Astrocyte of the cerebellum (primary cell): ENCODE measurements around the gene CES3.

ENCODE experiments used
- DNase-seq: peaks from one replicate; pipeline ENCODE4 v3.0.0-alpha.2; 2011; ENCODE audit warnings: low read depth
- H3K4me3 ChIP-seq: 2 replicates; pipeline ENCODE4 v1.5.1; 2011; ENCODE audit warnings: mild to moderate bottlenecking, low read depth, low read length, moderate library complexity
- CTCF ChIP-seq: IDR thresholded peaks from 2 replicates; pipeline ENCODE4 v1.5.1; 2012; ENCODE audit warnings: low read length, low read depth, moderate library complexity, mild to moderate bottlenecking; ENCODE audit errors: missing control alignments
- in situ Hi-C: cut with HindIII; loops from 2 replicates; pipeline ENCODE4 v1.10.0; 2017; ENCODE audit warnings: low sequenced_read_pairs

CES3 gene

DNA sequence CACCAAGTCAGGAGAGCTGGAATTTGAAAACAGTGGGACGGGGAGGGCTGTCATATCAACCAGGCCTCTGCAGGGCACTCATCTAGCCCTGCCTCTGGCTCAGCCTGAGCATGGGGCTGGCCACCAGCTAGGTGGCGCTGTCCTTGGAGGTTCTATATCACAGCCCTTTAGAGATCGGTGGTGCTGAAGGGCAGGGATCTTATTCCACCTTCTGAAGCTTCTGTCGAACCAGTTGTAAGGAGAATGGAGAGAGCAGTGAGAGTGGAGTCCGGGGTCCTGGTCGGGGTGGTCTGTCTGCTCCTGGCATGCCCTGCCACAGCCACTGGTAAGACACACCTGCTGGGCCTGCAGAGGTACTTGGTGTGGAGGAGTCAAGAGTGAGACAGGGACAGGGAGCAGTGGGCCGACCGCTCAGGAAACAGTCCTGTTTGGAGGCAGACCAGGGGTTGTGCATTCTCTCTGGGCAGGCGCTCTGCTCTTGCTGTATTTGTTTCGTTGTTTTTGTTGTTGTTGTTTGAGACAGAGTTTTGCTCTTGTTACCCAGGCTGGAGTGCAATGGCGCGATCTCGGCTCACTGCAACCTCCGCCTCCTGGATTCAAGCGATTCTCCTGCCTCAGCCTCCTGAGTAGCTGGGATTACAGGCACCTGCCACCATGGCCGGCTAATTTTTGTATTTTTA, at the start of gene CES3:
CES3 (plus strand) TSS at position 202 of the 680 bp plus-strand sequence; CDS start at position 244, 42 bp downstream.
- no peak within 1 kb of the TSS for H3K4me3 ChIP-seq
- peak; percentile 82 for TF ChIP-seq CTCF
- in situ Hi-C loops, result no loop called here
- peak; percentile 32 for DNase-seq

DNA sequence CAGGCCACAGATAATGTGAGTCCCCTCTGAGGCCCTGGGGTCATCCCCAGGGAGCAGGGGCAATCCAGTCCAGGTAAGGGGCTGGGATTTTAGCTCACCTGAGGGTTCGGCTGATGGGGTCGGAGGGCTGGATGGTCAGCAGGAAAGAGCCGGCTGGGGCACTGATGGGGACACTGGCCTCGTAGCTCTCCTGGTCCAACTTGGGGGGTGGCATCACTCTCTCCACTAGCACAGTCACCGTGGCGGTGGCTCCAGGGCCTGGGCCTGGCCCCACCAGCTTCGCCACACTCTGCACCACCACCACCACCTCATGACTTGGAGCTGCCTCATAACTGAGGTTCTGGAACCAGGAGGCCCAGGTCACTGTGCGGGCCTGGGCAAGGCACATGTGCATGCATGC, 49.3 kb upstream of the CES3 start:
- DNase-seq, result no peak
- in situ Hi-C loops, result no loop called here
- H3K4me3 ChIP-seq, result no peak overlapping the region
- TF ChIP-seq CTCF, result no peak

GRCh38 chr16:66913081-66913480, 48.0 kb upstream of the CES3 start:
- DNase-seq, result no peak
- TF ChIP-seq CTCF, result no peak
- in situ Hi-C loops, result no loop called here
- H3K4me3 ChIP-seq, result no peak overlapping the region

GRCh38 chr16:66913711-66914110, 47.4 kb upstream of the CES3 start:
- in situ Hi-C loops, result no loop called here
- no peak for TF ChIP-seq CTCF
- no peak overlapping the region for H3K4me3 ChIP-seq

GRCh38 chr16:66914541-66914940, 46.5 kb upstream of the CES3 start:
- in situ Hi-C loops, result no loop called here
- no peak for TF ChIP-seq CTCF
- H3K4me3 ChIP-seq, result no peak overlapping the region
- no peak for DNase-seq

More at GRCh38 chr16:66913711-66914110, 47.4 kb upstream of the CES3 start:
- DNase-seq, result no peak

- H3K4me3 ChIP-seq, result no peak overlapping the region
- TF ChIP-seq CTCF, result no peak
- in situ Hi-C loops, result no loop called here
- no peak for DNase-seq
Measured at GRCh38 chr16:66915041-66915440, 46.0 kb upstream of the CES3 start.
